GM12892 (cell line): ENCODE measurements around the gene CDC42BPB.

Experiments used
- POLR2A ChIP-seq: IDR thresholded peaks from 2 replicates; pipeline ENCODE4 v1.6.1; 2011; ENCODE audit warnings: low read depth, low read length, control low read depth
- POLR2AphosphoS5 ChIP-seq: IDR thresholded peaks from 2 replicates; pipeline ENCODE4 v1.6.1; 2011; ENCODE audit warnings: low read depth, low read length, control low read depth
- TAF1 ChIP-seq: IDR thresholded peaks from 2 replicates; pipeline ENCODE4 v1.6.1; 2011; ENCODE audit warnings: low read depth, mild to moderate bottlenecking, control low read depth, low read length, borderline replicate concordance

GRCh38 chr14:102994689-102995088 lies 62.7 kb downstream of the CDC42BPB start:
- TF ChIP-seq POLR2AphosphoS5 (no peak), POLR2A (no peak), TAF1 (no peak)
